ENCODE data around the gene TM4SF1.

DNA sequence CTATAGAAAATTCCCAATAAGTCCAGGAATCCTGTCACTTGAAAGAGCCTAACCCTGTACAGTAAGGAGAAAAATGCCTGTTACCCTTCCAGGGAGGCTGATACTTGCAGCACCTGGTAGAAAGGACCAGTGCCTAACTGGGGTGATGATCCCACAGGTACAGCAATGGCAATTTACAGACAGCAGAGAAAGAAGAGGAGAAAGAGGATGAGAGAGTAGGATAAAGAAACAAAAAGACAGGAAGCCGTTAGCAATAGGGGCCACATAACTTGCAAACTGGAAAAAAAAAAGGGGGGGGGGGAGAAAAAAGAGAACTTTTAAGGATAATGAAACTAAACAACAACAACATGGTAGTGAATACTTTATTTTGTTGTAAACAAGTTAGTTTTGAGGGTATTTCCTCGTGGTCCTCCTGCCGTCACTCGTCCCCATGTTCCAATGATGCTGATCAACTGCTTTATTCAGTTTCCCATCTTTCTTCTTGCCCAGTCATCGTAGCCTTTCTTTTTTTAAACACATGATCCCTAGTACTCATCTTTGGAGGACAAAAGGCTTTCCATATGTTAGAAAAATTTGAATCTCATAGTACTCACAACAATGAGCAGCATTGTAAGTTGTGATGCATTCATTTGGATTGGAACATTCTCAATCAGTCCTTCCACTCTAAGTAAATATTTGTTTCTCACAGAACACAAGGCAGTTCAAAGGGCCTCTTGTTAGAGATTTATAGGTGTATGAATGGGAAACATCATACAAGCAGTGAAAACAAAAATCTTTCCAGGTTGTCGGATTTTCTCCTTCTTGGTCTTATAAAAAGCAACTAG is 8.6 kb downstream of the TM4SF1 start:
- TF ChIP-seq, protein P1, sequence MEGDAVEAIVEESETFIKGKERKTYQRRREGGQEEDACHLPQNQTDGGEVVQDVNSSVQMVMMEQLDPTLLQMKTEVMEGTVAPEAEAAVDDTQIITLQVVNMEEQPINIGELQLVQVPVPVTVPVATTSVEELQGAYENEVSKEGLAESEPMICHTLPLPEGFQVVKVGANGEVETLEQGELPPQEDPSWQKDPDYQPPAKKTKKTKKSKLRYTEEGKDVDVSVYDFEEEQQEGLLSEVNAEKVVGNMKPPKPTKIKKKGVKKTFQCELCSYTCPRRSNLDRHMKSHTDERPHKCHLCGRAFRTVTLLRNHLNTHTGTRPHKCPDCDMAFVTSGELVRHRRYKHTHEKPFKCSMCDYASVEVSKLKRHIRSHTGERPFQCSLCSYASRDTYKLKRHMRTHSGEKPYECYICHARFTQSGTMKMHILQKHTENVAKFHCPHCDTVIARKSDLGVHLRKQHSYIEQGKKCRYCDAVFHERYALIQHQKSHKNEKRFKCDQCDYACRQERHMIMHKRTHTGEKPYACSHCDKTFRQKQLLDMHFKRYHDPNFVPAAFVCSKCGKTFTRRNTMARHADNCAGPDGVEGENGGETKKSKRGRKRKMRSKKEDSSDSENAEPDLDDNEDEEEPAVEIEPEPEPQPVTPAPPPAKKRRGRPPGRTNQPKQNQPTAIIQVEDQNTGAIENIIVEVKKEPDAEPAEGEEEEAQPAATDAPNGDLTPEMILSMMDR (optimal IDR thresholded peaks at IDR 0.05 in 1 of 3, IDR thresholded peaks at IDR 0.05 in 1 of 3, conservative IDR thresholded peaks at IDR 0.05 in 1 of 3; ENCODE audit: extremely low read depth in 1 of 3, insufficient read depth in 2 of 3, low read length in 3 of 3), result no peak
- TF ChIP-seq EZH2 (IDR thresholded peaks at IDR 0.05; ENCODE audit: low read length), result no peak

Measured in keratinocyte (primary cell).